Lung (tissue), 12 donors: ENCODE results near the gene STMN1. TPM values are rescaled to one million over a fixed set of nuclear protein-coding genes. Genes with fewer than 3 reads are reported as not detected.

Experiments used
- ATAC-seq: fragments of 200-7000 bp; cut with Tn5 transposase; one replicate; pipeline ENCODE4 v1.9.1; 2020; ENCODE audit warnings: moderate number of reproducible peaks; ENCODE audit not compliant: insufficient read depth, low FRiP score
- DNase-seq, 3 donors: peaks; one replicate each; pipeline ENCODE4 v3.0.0-alpha.2; 2013 to 2017
- H3K27ac ChIP-seq, 2 donors: one replicate each; pipeline ENCODE4 v1.5.1; 2013; ENCODE audit warnings: mild to moderate bottlenecking in 2 of 2, moderate library complexity in 2 of 2, control low read depth in 1 of 2, inconsistent platforms in 1 of 2, low read depth in 1 of 2, low read length in 1 of 2
- H3K27me3 ChIP-seq, 3 donors: one replicate each; pipeline ENCODE4 v1.5.1; 2013; ENCODE audit warnings: low read length in 2 of 3; ENCODE audit not compliant: control insufficient read depth in 3 of 3, insufficient read depth in 3 of 3
- H3K36me3 ChIP-seq, 4 donors: one replicate each; pipeline ENCODE4 v1.5.1; 2013; ENCODE audit warnings: low read length in 4 of 4, mild to moderate bottlenecking in 1 of 4, moderate library complexity in 1 of 4; ENCODE audit not compliant: control insufficient read depth in 4 of 4, insufficient read depth in 4 of 4
- H3K4me1 ChIP-seq, 5 donors: one replicate each; pipeline ENCODE4 v1.5.1; 2013; ENCODE audit warnings: low read length in 5 of 5, mild to moderate bottlenecking in 2 of 5, moderate library complexity in 1 of 5; ENCODE audit not compliant: control insufficient read depth in 5 of 5, insufficient read depth in 5 of 5
- H3K4me3 ChIP-seq: one replicate; pipeline ENCODE4 v1.5.1; 2013; ENCODE audit warnings: mild to moderate bottlenecking, control low read depth, moderate library complexity
- H3K9ac ChIP-seq, 2 donors: one replicate each; pipeline ENCODE4 v1.5.1; 2013; ENCODE audit warnings: low read length in 2 of 2, control low read depth in 1 of 2; ENCODE audit not compliant: insufficient read depth in 1 of 2
- H3K9me3 ChIP-seq, 4 donors: one replicate each; pipeline ENCODE4 v1.5.1; 2013; ENCODE audit warnings: low read length in 3 of 4, mild to moderate bottlenecking in 1 of 4, moderate library complexity in 1 of 4; ENCODE audit not compliant: control insufficient read depth in 4 of 4, insufficient read depth in 3 of 4
- WGBS, 2 donors: extraction: QIAGEN DNeasy Blood & Tissue Kit; methylation state at CpG; one replicate each; pipeline ENCODE4 v1.1.7; 2013; 5-methylcytosine and 5-hydroxymethylcytosine counted together
- polyA plus RNA-seq, 2 donors: library from polyadenylated mRNA; stranded (reverse); fragments of 200-250 nt; gene quantifications; one replicate each; pipeline ENCODE4 v1.2.1, GENCODE V29; 2013
- total RNA-seq, 2 donors: library from RNA; depleted of rRNA in 1 of 2; stranded (reverse); fragments of >200 nt in 1 of 2; gene quantifications; one replicate each; pipeline ENCODE4 v1.2.1, GENCODE V29; 2014 to 2021
- TF ChIP-seq, protein P1 (sequence below): IDR thresholded peaks from 2 replicates; pipeline ENCODE4 v1.5.1; 2012; ENCODE audit warnings: mild to moderate bottlenecking; ENCODE audit errors: control extremely low read depth, extremely low read depth
- donor health status: control.
- donor health status: control.
- donor health status: Bipolar disorder and iron deficiency.
- donor health status: healthy.
- donor health status: DM: yes; HTN: yes; CAD: no.

Gene STMN1
- total and polyA plus RNA-seq, 4 donors, result 18.5 to 118 (median 51.3) TPM

DNA sequence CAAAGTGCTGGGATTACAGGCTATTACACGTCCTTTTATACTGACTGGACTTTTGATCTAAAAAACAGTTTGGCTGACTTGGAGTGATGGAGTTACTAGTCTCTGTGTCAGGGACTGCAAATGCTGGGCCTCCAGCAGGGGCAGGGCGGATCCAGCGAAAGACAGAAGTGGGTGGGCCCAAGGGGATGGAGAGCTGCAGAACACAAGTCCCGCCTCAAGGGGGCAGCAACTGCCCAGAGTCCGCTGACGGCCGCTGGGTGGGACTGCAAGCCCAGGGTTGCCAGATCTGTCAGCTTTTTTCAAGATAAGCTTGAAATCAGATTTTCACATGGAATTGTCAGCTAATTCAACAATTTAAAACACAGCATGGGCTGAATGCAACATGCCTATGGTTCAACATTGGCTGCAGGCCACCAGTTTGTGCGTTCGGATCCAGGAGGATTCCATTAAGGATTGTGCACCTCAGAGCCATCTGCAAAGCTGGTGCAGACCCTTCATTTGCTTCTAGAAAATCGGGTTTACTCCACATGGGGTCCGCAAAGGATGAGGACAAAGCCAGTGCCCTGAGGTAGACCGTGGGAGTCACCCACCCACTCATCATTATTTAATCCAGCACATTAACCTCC is 10.7 kb downstream of the STMN1 start:
- no peak overlapping the region for H3K9ac ChIP-seq
- 18 to 29% methylated on average over 12 of the region's 12 CpGs for WGBS, 2 donors
- TF ChIP-seq, protein P1, sequence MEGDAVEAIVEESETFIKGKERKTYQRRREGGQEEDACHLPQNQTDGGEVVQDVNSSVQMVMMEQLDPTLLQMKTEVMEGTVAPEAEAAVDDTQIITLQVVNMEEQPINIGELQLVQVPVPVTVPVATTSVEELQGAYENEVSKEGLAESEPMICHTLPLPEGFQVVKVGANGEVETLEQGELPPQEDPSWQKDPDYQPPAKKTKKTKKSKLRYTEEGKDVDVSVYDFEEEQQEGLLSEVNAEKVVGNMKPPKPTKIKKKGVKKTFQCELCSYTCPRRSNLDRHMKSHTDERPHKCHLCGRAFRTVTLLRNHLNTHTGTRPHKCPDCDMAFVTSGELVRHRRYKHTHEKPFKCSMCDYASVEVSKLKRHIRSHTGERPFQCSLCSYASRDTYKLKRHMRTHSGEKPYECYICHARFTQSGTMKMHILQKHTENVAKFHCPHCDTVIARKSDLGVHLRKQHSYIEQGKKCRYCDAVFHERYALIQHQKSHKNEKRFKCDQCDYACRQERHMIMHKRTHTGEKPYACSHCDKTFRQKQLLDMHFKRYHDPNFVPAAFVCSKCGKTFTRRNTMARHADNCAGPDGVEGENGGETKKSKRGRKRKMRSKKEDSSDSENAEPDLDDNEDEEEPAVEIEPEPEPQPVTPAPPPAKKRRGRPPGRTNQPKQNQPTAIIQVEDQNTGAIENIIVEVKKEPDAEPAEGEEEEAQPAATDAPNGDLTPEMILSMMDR, result peak; percentile 99

GRCh38 chr1:25893116-25893515 is 13.1 kb downstream of the STMN1 start:
- Histone ChIP-seq H3K4me3 (no peak overlapping the region), H3K36me3 (peaks cover 0 to 16% (median 3%) of the 10 kb centered on the region in 4 donors), H3K9ac (no peak overlapping the region), H3K27ac (peak overlapping the region in 1 of 2 donors; percentile 6), H3K4me1 (peaks cover 0 to 38% (median 10%) of the 10 kb centered on the region in 5 donors), H3K27me3 (no peaks in the 10 kb centered on the region), H3K9me3 (no peaks in the 10 kb centered on the region)
- WGBS, 2 donors, result 77 to 78% methylated on average over 4 of the region's 4 CpGs
- TF ChIP-seq, protein P1, result no peak
- DNase-seq (peak in 2 of 3 donors; percentile 53 to 67), ATAC-seq (no peak)

More for the DNA sequence above, 10.7 kb downstream of the STMN1 start:
- DNase-seq (peak; percentile 96 to 97 (median 96)), ATAC-seq (peak; percentile 86)
- H3K27me3 ChIP-seq, result no peaks in the 10 kb centered on the region
- peaks cover 0 to 21% (median 11%) of the 10 kb centered on the region in 4 donors for H3K36me3 ChIP-seq
- H3K27ac ChIP-seq, result no peak overlapping the region
- H3K4me1 ChIP-seq, result peaks cover 0 to 29% (median 10%) of the 10 kb centered on the region in 5 donors
- no peak overlapping the region for H3K4me3 ChIP-seq
- no peaks in the 10 kb centered on the region for H3K9me3 ChIP-seq

DNA sequence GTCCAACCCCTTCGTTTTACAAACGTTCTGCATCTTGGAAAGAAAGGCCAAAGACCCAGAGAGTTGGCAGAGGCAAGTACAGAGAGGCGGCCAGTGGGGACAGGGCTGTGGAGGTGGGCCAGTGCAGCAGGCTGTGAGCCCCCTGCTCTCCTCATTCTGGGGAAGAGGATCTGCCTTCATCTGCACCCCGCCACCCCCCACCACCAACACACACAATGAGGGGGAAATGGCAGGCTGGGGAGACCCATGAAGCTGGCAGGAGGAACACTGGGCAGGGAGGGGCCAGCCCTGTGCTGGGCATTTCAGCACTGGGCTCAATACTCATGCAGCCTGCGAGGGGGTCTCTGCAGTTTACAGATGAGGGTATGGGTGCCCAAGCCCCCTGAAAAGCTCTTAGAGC is 14.6 kb downstream of the STMN1 start:
- peak overlapping the region in 1 of 2 donors; percentile 51 for H3K27ac ChIP-seq
- DNase-seq (no peak), ATAC-seq (no peak)
- H3K4me3 ChIP-seq, result no peak overlapping the region
- no peaks in the 10 kb centered on the region for H3K9me3 ChIP-seq
- TF ChIP-seq, protein P1, result no peak
- WGBS, 2 donors, result 87 to 91% methylated on average over 5 of the region's 5 CpGs
- H3K27me3 ChIP-seq, result no peaks in the 10 kb centered on the region
- H3K4me1 ChIP-seq, result peaks cover 0 to 38% (median 10%) of the 10 kb centered on the region in 5 donors
- H3K36me3 ChIP-seq, result peaks cover 0 to 12% (median 2%) of the 10 kb centered on the region in 4 donors
- H3K9ac ChIP-seq, result no peak overlapping the region
